HFFc6 (cell line): Measurements from ENCODE around the gene DPP7. TPM values are rescaled to one million over a fixed set of nuclear protein-coding genes. Genes with fewer than 3 reads are reported as not detected.
A peak's percentile ranks its signal among the peaks of the same experiment; 100 is the strongest.

ENCODE experiments used
- DNase-seq: peaks from one replicate; pipeline ENCODE4 v3.0.0-alpha.2; 2018
- H3K27ac Mint-ChIP-seq: 2 replicates; pipeline ENCODE4 v1.8.0; 2020; ENCODE audit warnings: mild to moderate bottlenecking, mixed read lengths
- H3K27me3 Mint-ChIP-seq: 2 replicates; pipeline ENCODE4 v1.8.0; 2021; ENCODE audit warnings: mild to moderate bottlenecking, moderate library complexity, mixed read lengths; ENCODE audit not compliant: insufficient read depth
- H3K36me3 Mint-ChIP-seq: 2 replicates; pipeline ENCODE4 v1.8.0; 2021; ENCODE audit warnings: low read depth, mixed read lengths
- H3K4me1 Mint-ChIP-seq: 2 replicates; pipeline ENCODE4 v1.8.0; 2020; ENCODE audit warnings: low read depth, mixed read lengths
- H3K4me3 Mint-ChIP-seq: 2 replicates; pipeline ENCODE4 v1.8.0; 2020; ENCODE audit warnings: mild to moderate bottlenecking, moderate library complexity, mixed read lengths
- H3K9me3 Mint-ChIP-seq: 2 replicates; pipeline ENCODE4 v1.8.0; 2020; ENCODE audit warnings: mild to moderate bottlenecking, mixed read lengths
- total RNA-seq, 6 experiments: library from RNA; stranded (reverse); fragmentation: NEBNext Ultra II Directional; extraction: Animal tissue kit (Norgen Biotek cat#: 25700); gene quantifications; 2 replicates in 1 of 6; 3 replicates in 5 of 6; pipeline ENCODE4 v1.2.3, GENCODE V29; 2021
- TF ChIP-seq, protein P1 (sequence below): fragments of 200-600 bp; sonication (generic); IDR thresholded peaks from 2 replicates; pipeline ENCODE4 v1.5.0; 2021; ENCODE audit warnings: antibody characterized with exemption, mild to moderate bottlenecking

Gene DPP7
- total RNA-seq, 6 experiments from 2014 or later, result 47.5 to 90.2 (median 51.1) TPM

GRCh38 chr9:137089232-137089947 lies 25.1 kb downstream of the DPP7 start:
- peaks cover 34% of the 10 kb centered on the region for H3K4me1 Mint-ChIP-seq
- H3K4me3 Mint-ChIP-seq, result no peak overlapping the region
- H3K9me3 Mint-ChIP-seq, result no peaks in the 10 kb centered on the region
- no peaks in the 10 kb centered on the region; the same call in none of the 2 replicates for H3K27me3 Mint-ChIP-seq
- no peak for DNase-seq
- no peak overlapping the region for H3K27ac Mint-ChIP-seq
- H3K36me3 Mint-ChIP-seq, result peaks cover 9% of the 10 kb centered on the region; the same call in 1 of the 2 replicates
- TF ChIP-seq, protein P1, sequence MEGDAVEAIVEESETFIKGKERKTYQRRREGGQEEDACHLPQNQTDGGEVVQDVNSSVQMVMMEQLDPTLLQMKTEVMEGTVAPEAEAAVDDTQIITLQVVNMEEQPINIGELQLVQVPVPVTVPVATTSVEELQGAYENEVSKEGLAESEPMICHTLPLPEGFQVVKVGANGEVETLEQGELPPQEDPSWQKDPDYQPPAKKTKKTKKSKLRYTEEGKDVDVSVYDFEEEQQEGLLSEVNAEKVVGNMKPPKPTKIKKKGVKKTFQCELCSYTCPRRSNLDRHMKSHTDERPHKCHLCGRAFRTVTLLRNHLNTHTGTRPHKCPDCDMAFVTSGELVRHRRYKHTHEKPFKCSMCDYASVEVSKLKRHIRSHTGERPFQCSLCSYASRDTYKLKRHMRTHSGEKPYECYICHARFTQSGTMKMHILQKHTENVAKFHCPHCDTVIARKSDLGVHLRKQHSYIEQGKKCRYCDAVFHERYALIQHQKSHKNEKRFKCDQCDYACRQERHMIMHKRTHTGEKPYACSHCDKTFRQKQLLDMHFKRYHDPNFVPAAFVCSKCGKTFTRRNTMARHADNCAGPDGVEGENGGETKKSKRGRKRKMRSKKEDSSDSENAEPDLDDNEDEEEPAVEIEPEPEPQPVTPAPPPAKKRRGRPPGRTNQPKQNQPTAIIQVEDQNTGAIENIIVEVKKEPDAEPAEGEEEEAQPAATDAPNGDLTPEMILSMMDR, result no peak

GRCh38 chr9:137088121-137088520 lies 26.4 kb downstream of the DPP7 start:
- Mint-ChIP-seq H3K27me3 (peaks cover 3% of the 10 kb centered on the region), H3K9me3 (no peaks in the 10 kb centered on the region), H3K4me3 (peak overlapping the region; percentile 94), H3K4me1 (peaks cover 45% of the 10 kb centered on the region), H3K27ac (peak overlapping the region; percentile 81; the same call in 1 of the 2 replicates), H3K36me3 (peaks cover 4% of the 10 kb centered on the region; the same call in 1 of the 2 replicates)
- TF ChIP-seq, protein P1, result no peak
- DNase-seq, result no peak

- H3K27me3 Mint-ChIP-seq, result peaks cover 3% of the 10 kb centered on the region
- H3K36me3 Mint-ChIP-seq, result peaks cover 4% of the 10 kb centered on the region; the same call in 1 of the 2 replicates
- TF ChIP-seq, protein P1, result no peak
- peaks cover 52% of the 10 kb centered on the region for H3K4me1 Mint-ChIP-seq
- H3K4me3 Mint-ChIP-seq, result peak overlapping the region; percentile 94
- H3K27ac Mint-ChIP-seq, result peak overlapping the region; percentile 81
- H3K9me3 Mint-ChIP-seq, result no peaks in the 10 kb centered on the region
- no peak for DNase-seq
These were observed 27.1 kb downstream of the DPP7 start for GRCh38 chr9:137087409-137087925.

GRCh38 chr9:137086531-137087408 lies 27.8 kb downstream of the DPP7 start, which contains the start of gene MAN1B1:
MAN1B1 (plus strand) TSS chr9:137086985; CDS start chr9:137087000, 15 bp downstream.
- Mint-ChIP-seq H3K4me3 (peak within 1 kb of the TSS; percentile 94), H3K27ac (peak within 1 kb of the TSS; percentile 97), H3K9me3 (no peaks in the 10 kb centered on the region), H3K36me3 (peaks cover 4% of the 10 kb centered on the region; the same call in 1 of the 2 replicates), H3K27me3 (peaks cover 3% of the 10 kb centered on the region), H3K4me1 (peaks cover 59% of the 10 kb centered on the region)
- DNase-seq, result peak; percentile 98
- TF ChIP-seq, protein P1, result no peak

GRCh38 chr9:137085920-137086530 lies 28.5 kb downstream of the DPP7 start:
- peak overlapping the region; percentile 87 for H3K4me3 Mint-ChIP-seq
- no peaks in the 10 kb centered on the region for H3K9me3 Mint-ChIP-seq
- TF ChIP-seq, protein P1, result no peak
- peak overlapping the region; percentile 97 for H3K27ac Mint-ChIP-seq
- DNase-seq, result peak; percentile 46
- H3K4me1 Mint-ChIP-seq, result peaks cover 59% of the 10 kb centered on the region
- peaks cover 3% of the 10 kb centered on the region for H3K27me3 Mint-ChIP-seq
- H3K36me3 Mint-ChIP-seq, result peaks cover 4% of the 10 kb centered on the region; the same call in 1 of the 2 replicates
